UCSD-AML1 (cell line): Measurements from ENCODE around the gene ATG13.

Source experiments
- DNase-seq: peaks from one replicate; lab custom pipeline; 2025; ENCODE audit not compliant: unreplicated experiment; lab: John Stamatoyannopoulos, UW

The ATG13 gene

DNA sequence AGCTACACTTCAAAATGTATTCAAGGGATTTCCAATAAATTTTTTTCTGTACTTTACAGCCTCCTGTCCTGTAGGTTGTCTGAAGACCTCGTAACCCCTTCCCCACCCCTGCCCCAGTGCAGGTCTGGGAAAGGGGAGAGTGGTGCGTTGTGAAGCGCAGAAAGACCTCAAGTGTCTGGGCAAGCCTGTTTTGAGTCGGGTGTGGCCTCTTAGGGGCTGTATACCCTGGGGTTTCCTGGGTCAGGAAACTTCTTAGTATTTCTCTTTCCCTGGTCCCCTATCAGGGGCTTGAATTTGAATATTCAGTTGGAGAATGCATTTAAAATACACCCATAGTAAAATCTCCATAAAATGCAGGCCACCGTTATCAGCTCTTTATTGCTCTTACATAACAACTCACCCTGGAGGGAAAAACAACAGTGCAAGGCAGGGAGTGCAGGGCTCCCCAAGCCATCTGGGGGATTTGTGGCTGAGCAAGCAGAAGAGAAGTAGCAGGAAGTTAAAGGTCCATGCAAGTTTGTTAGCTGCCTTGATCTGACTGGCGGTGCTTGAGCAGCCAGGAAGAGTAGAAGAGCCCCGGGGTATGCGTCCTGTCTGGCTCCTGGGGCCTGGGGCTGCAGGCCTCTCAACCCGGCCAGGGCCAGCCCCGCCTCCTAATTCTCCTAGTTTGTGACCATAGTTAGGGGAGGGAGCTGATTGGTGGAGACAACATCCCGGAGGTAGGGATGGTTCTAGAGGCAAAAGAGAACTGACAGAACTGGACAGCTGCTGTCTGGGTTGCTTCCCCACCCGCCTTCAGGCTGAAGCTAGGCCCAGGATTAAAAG is 57.3 kb downstream of the ATG13 start:
- DNase-seq: peak; percentile 59

DNA sequence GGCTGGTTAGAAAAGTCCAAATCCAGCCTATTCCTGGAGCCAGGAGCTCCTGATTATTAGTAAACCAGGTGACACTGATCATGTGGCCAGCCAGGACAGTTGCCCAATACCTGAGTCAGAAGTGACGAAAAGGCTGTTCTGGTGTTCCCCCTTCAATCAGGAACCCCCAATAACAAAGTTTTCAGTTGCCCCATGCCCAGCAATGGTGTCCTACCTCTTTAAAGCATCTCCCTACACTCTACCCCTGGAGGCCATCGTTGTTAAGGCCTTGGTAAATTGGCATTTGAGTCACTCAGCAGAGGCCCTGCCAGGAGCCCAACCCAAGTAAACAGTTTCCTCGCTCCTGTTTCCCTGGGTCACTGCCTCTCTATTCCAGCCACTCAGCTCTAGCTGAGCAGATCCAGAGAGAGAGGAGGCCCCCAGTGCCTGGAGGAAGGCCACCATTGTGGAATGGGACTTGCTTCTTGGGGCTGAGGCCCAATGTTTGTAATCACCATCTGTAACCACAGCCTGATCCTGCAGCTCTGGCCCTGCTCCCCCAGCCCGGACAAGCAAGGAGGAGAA is 58.0 kb downstream of the ATG13 start:
- DNase-seq: no peak

DNA sequence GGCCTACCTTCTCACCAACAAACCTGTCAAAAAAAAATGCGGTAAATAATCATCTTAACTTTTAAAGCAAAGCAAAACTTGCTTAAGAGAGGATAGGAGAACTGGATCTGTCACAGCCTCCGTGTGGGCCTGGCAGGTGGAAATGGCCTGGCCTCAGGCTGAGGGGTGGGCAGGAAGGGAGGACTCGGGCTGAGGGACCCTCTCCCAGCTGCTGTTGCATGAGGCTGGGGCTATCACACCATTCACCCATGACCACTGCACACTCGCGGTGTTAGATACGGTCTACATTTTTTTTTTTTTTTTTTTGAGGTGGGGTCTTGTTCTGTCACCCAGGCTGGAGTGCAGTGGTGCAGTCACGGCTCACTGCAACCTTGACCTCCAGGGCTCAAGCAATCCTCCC is 58.6 kb downstream of the ATG13 start:
- DNase-seq: no peak

DNA sequence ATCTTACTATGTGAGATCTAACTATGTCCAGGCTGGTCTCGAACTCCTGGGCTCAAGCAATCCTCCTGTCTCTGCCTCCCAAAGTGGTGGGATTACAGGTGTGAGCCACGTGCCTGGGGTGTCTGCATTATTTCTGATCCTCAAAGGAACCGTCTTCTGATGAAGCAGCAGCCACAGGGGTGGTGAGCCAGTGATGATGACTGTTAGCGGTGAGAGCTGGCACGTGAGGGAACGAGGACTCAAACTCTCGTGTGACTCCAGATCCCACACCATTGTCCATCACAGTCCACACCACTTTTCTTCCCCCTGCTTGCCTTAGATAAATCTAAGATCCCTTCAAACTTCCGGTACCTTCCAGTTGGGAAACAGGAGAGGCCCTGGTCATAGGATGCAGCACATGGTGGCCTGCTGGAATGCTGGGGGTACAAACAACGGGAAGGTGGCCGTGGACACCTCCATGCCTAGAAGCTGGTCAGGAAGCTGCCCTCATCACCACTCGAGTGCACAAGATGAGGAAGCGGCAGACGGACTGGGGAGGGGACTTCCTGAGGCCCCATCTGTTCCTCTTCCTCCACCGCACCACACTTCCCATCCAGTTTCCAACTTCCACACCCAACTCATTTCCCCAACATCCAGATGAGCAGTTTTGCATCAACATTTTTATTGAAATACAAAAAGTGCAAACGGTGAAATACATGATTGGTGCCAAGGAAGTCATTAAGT is 59.2 kb downstream of the ATG13 start:
- peak; percentile 55 for DNase-seq

DNA sequence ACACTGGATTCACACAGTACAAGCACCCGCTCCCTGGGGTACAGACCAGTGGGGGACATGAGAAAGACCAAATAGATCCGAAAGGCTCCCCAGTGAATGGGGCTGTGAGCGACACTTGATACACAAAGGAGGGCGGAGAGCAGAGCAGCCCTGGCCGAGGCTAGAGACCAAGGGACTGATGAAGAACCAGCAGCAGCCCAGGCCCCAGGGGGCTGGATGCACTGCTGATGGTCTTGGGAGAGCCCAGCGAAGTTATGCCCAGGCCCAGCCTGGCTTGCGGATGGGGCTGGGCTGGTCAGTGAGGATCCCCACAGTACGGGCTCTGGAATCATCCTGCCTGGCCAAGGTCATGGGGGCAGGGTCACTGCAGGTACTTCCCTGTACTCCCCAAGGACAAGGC is 59.8 kb downstream of the ATG13 start:
- no peak for DNase-seq

DNA sequence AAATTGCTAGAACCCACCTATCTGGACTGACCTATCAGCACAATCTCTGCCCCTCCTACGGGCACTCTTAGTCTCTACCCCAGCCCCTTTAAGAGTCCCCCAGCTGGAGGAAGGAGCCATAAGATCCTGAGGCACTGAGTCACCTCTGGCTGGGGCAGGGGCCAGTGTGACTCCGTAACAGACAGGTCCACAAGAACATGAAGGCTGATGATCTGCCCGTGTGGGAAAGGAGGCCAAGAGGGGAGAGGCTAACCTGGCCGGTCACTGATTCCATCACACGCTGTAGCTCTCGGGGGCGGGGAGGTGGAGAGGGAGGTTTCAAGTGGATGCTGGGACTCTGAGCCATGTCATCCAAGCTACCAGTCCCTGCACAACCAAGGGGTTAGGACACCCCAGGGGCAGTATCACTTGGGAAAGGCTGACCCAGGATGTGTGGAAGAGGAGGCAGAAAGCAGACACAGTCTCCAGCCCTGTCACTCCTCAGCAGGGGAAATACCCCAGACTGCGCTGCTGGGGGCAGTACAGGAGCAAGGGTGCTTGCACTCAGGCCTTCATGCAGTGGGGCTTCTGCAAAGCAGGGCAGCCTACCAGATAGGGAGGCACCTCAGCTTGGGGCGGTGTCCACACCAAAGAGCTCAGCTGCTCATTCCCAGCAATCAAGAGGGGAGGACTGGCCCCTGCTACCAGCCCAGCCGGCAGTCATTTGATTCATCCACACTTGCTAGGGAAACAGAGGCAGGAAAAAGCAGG is 60.8 kb downstream of the ATG13 start:
- peak; percentile 26 for DNase-seq

DNA sequence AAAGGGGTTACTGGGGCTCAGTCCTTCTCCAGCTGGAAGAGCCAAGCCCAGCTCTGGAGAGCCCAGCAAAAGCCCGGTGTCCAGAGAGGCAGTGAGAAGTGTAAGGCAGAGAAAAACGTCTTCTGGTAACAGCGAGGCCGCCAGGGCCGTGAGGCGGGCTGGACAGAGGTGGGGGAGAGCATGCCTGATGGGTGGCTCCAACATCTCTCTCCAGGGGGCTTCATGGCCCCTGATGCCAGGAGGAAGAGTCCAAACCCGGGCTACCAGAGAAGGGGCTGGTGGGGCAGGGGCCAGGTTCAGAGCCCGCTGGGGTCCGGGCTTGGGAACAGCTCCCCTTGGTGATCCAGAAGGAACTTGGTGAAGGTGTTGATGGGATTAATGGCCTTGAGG is 61.4 kb downstream of the ATG13 start:
- no peak for DNase-seq

DNA sequence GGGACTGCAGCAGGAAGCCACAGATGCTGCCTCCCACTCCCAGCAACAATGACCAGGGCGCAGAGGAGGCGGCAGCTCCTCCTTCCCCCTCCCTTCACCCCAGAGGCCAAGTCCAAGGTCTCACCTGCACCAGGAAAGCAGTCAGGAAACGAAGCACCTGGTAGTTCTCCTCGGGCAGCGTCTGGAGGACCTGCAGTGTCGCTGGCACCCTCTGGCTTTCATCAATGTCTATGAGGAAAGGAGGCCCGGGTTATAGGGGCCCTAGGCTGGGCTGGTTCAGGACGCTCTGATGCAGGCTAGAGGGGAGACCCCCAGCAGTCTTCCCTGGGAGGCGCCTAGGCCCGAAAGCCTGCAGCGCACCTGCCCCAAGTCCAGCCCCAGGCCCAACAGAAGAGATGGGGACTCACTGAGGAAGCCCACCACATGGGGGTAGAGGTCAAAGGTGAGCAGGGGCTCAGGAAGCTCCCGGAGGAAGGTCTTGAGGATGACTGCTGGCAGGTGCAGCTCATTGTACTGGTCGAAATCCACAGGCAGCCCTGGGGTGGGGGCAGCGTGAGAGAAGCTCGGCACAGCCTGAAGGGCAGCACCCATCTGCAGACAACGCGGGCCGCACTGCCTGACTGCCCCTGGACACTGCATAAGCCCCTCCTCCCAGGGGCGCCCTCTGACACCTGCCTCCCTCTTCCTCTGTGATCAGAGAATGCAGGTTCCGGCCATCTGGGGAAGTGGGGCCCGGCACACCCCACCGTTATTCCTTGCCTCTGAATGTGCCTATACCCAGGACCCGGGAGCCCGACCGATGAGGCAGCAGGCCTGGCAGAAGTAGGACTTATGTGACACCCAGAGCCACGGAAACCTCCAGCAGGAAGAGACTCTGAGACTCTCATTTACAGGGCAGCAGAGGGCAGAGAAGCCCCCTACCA is 62.1 kb downstream of the ATG13 start:
- DNase-seq: no peak

DNA sequence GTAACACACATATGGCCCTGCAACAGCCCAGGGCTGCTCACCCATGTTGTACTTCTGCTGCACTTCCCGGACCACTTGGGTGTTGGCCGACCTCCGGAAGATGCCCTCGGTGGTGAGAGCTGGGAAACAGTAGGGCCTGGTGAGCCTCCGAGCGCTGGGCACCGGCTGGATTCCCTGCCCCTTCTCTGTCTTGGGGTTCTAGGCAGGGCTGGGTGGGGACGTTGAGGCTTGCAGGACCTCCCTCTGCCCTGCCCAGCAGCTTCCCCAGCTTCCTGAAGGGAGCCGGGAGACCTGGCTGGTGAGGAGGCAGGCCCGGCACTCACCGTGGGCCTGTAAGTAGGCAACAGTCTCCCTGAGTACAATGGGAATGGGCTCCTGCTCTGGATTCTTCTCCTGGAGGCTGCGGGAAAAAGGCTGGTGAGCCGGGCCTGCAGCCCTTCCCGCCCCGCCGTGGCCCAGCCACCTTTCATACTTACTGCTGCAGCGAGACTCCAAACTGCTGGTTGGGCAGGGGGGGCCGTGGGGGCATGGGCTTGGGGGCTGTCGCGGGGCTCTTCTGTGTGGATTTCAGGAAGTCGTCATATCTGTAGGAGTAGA is 62.9 kb downstream of the ATG13 start:
- no peak for DNase-seq

DNA sequence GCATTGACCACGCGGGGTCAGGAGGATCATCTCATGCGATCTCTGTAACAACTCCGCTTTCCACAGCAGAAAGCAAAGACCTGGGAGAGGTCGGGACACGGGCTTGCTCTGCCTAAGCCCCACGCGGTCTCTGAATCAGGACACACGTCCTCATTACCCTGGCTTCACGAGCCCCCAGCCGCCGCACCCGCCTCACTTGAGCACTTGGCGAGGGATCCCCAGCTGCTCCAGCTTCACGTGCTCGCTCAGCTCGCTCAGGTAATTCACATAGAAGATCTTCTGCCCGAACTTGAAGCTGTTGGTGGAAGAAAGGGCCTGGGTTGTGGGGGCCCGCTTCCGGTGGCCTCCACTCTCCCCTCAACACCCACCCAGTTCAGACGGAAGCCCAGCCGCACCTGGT is 63.5 kb downstream of the ATG13 start:
- DNase-seq: no peak

DNA sequence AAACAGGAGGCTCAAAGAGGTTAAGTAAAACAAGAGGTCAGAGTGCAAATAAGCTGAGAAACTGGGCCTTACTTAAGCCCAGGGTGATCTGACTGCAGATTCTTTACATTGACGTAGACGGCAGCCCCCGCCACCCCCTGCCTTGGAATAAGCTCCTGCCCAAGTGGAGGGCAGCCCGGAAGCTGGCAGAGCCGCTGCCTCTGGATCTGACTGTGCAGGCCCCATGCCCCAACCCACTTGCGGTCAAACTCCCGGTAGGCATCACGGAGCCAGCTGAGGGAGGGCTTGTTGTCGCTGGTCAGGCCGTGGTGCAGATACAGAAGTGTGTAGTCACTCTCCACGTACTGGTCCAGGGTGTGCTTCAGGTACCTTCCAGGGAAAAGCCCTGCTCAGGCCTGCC is 64.5 kb downstream of the ATG13 start:
- no peak for DNase-seq

DNA sequence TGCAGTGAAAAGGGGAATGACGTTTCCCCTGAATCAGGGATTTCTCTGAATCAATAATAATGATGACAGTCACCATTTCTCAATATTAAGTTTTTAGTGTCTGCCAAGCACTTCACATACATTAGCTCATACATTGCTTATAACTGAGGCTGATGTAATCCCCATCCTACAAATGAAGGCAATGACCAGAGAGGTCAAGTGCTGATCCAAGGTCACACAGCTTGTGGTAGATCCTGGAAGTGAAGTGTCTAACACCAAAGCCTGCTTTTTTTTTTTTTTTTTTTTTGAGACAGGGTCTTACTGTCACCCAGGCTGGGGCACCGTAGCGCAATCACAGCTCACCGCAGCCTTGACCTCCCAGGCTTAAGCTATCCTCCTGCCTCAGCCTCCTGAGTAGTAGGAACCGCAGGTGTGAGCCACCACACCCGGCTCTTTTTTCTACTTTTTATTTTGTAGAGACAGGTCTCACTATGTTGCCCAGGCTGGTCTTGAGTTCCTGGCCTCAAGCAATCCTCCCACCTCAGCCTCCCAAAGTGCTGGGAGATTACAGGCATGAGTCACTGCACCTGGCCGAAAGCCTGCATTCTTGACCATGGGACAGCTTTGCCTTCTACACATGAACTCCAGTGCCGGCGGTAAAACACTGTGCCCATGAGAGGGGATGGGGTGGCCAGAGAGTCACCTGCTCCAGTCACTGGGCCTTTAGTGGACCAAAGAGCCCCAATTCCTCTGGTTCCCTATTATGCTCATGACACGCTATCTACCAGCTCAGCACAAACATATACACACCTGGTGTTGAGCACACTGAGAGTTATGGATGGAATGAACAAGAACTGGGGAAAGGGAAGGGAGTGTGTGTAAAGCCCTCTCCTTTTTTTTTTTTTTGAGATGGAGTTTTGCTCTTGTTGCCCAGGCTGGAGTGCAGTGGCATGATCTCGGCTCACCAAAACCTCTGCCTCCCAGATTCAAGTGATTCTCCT is 65.7 kb downstream of the ATG13 start:
- no peak for DNase-seq

DNA sequence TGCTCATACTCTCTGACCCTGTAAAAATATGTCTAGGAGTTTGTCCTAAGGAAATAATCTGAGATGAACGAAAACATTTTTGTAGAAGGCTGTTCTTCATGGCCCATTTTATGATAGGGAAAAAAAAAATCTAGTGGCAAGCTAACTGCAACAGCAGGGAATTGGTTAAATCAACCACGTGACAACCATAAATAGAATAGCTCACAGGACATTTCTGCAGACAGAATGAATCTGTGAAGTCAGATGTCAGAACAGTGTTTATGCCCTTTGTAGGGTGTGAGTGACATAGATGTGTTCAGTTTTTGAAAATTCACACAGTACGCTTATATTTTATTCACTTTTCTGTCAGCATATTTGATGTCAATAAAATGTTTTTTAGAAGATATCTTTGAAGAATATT is 67.0 kb downstream of the ATG13 start:
- no peak for DNase-seq

DNA sequence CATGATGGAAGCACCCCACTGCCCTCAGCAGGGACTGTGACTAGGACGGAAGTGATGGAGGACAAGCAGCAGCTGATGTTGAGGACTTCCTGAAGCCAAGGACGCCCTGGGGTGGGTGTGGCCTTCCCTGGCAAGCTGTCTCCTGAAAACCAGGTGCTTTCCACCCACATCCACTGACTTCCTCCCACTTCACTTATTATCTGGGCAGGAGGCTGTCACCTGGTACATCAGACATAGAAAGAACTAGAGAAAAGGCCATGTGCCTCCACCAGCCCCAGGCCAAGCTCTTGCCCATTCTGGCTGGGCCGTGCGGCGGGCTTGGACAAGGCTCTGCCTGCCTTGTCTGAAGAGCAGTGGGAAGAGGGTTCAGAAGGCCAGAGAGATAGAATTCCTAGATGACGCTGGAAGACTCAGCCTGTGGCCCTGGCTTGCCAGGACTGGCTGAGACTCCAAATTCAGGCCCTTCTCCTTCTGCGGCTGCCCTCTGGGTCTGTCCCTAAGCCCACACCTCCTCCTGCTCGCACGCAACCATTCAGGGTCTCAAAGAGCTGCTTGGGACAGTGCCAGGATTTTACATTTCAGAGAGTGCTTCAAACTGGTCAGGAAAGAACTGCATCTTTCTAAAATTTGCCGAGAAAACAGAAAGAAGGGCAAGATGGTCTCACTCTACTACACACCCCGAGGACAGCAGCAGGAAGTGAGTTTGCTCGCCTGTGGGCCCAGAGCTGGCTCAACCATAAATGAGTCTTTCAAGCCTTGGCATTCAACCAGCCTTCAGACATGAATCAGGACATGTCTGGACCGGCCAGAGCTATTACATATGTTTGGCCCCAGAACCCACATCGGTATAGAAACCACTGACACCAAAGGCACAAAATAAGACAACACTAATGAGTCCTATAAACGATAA is 69.8 kb downstream of the ATG13 start:
- DNase-seq: no peak

DNA sequence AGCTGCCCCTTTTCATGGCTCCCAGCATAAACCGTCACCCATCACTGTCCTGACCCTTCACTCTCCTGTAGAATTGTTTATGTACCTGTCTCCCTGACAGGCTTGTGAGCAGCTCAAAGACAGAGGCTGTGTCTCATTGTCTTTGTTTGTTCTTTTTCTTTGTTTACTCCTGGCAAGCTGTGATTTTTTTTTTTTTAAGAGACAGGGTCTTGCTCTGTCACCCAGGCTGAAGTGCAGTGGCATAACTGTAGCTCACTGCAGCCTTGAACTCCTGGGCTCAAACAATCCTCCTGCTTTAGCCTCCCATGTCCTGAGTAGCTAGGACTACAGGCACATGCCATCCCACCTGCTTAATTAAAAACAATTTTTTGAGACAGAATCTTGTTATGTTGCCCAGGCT is 73.3 kb downstream of the ATG13 start:
- DNase-seq: no peak

DNA sequence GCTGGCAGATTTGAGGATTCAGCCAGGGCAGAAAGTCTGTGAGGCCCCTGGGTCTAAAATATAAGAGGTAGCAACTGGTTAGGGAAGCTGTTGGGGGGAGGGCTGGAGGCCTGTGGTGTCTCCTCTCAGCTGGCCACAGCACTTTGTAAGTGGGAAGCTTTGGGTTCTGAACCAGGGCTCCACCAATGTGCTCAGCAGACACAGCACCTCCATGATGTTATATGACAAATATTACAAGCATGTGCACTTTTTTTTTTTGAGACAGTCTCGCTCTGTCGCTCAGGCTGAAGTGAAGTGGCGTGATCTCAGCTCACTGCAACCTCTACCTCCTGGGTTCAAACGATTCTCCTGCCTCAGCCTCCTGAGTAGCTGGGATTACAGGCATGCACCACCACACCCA is 75.1 kb downstream of the ATG13 start:
- no peak for DNase-seq

DNA sequence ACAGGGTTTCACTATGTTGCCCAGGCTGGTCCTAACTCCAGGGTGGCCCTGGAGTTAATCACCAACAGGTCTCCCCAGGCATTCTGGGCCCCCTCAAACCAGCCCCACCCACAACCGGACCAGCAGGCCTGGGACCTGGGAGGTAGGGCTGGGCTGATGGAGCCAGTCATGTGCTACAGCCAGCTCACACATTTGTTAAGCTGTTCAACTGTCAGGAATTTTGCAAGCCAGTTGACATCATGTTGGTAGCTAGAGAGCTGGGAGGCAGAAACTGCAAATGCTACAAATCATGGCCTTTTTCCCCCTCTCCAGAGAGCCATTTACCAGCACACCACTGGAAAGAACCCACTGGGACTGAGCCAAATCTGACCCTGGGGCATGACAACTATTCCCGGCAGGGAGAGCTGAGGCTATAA is 76.3 kb downstream of the ATG13 start:
- no peak for DNase-seq

DNA sequence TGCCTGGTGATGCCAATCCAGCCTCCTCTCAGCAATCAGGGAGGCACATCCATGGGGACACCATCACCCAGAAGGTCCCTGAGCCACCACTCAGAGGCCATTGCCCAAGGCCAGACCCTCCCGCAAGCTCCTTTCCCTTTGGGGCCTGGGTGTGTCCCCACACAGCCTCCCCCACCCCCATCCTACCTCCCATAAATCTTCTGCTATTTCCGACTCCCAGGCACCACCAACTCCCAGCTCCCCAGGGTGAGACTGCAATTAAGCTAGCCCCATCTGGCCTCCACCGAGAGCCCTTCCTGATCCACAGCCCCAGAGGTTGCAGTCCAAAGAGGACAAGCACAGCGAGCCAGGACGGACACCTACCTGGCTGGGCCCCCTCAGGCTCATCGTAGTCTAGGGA is 76.7 kb downstream of the ATG13 start:
- DNase-seq: no peak
